Neural cell (in vitro differentiated cells): ENCODE data around the gene EXD2.

Source experiments
- EP300 ChIP-seq: fragments of 450-650 bp; conservative IDR thresholded peaks from 2 replicates; pipeline ENCODE4 v1.6.1; 2014; ENCODE audit warnings: antibody characterized with exemption, mild to moderate bottlenecking, moderate library complexity; ENCODE audit not compliant: poor library complexity, severe bottlenecking
- EZH2 ChIP-seq: fragments of 200-600, 300-800 bp; shearing (Covaris generic), sonication (generic); IDR thresholded peaks from 2 replicates; pipeline ENCODE4 v1.6.1; 2014; ENCODE audit warnings: antibody characterized with exemption, low read length, borderline replicate concordance, mild to moderate bottlenecking; ENCODE audit not compliant: insufficient read depth, poor library complexity, severe bottlenecking
- MXI1 ChIP-seq: fragments of 450-650 bp; conservative IDR thresholded peaks from 2 replicates; pipeline ENCODE4 v1.6.1; 2014; ENCODE audit warnings: antibody characterized with exemption, mild to moderate bottlenecking; ENCODE audit not compliant: poor library complexity, severe bottlenecking
- POLR2AphosphoS5 ChIP-seq: IDR thresholded peaks from 2 replicates; pipeline ENCODE4 v1.6.1; 2012
- RAD21 ChIP-seq: fragments of 450-650 bp; conservative IDR thresholded peaks from 2 replicates; pipeline ENCODE4 v1.6.1; 2014; ENCODE audit warnings: antibody characterized with exemption, mild to moderate bottlenecking, moderate library complexity
- SMC3 ChIP-seq: fragments of 450-650 bp; conservative IDR thresholded peaks from 2 replicates; pipeline ENCODE4 v1.6.1; 2014; ENCODE audit warnings: antibody characterized with exemption, mild to moderate bottlenecking, moderate library complexity; ENCODE audit not compliant: poor library complexity
- TAF1 ChIP-seq: IDR thresholded peaks from 2 replicates; pipeline ENCODE4 v1.6.1; 2012; ENCODE audit warnings: low read depth
- TF ChIP-seq, protein P1 (sequence below): fragments of 450-650 bp; IDR thresholded peaks from 2 replicates; pipeline ENCODE4 v1.5.1; 2014; ENCODE audit warnings: antibody characterized with exemption, mild to moderate bottlenecking, moderate library complexity; ENCODE audit not compliant: poor library complexity, severe bottlenecking
- TF ChIP-seq, protein P2 (sequence below): IDR thresholded peaks from 2 replicates; pipeline ENCODE4 v1.6.1; 2012; ENCODE audit warnings: borderline replicate concordance

DNA sequence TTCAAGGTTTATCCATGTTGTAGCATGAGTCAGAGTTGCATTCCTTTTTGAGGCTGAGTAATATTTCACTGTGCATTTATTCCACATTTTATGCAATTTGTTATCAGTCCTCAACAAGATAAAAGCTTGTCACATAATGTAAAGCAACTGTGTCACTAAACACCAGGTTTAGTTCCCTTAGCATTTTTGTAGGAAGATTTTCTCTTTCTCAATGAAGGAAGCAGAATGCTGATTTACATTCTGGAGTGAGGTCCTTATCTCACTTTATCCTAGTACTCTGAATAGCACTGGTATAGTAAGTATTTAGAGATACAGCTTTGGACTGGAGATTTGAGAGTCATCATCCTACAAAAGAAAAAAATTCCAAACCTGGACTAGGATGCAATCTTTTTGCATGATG lies 9.8 kb upstream of the EXD2 start:
- TF ChIP-seq, protein P1, sequence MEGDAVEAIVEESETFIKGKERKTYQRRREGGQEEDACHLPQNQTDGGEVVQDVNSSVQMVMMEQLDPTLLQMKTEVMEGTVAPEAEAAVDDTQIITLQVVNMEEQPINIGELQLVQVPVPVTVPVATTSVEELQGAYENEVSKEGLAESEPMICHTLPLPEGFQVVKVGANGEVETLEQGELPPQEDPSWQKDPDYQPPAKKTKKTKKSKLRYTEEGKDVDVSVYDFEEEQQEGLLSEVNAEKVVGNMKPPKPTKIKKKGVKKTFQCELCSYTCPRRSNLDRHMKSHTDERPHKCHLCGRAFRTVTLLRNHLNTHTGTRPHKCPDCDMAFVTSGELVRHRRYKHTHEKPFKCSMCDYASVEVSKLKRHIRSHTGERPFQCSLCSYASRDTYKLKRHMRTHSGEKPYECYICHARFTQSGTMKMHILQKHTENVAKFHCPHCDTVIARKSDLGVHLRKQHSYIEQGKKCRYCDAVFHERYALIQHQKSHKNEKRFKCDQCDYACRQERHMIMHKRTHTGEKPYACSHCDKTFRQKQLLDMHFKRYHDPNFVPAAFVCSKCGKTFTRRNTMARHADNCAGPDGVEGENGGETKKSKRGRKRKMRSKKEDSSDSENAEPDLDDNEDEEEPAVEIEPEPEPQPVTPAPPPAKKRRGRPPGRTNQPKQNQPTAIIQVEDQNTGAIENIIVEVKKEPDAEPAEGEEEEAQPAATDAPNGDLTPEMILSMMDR = no peak
- TF ChIP-seq EZH2 (no peak), POLR2AphosphoS5 (no peak), EP300 (no peak), TAF1 (no peak), SMC3 (no peak), RAD21 (no peak), MXI1 (no peak)
- TF ChIP-seq, protein P2, sequence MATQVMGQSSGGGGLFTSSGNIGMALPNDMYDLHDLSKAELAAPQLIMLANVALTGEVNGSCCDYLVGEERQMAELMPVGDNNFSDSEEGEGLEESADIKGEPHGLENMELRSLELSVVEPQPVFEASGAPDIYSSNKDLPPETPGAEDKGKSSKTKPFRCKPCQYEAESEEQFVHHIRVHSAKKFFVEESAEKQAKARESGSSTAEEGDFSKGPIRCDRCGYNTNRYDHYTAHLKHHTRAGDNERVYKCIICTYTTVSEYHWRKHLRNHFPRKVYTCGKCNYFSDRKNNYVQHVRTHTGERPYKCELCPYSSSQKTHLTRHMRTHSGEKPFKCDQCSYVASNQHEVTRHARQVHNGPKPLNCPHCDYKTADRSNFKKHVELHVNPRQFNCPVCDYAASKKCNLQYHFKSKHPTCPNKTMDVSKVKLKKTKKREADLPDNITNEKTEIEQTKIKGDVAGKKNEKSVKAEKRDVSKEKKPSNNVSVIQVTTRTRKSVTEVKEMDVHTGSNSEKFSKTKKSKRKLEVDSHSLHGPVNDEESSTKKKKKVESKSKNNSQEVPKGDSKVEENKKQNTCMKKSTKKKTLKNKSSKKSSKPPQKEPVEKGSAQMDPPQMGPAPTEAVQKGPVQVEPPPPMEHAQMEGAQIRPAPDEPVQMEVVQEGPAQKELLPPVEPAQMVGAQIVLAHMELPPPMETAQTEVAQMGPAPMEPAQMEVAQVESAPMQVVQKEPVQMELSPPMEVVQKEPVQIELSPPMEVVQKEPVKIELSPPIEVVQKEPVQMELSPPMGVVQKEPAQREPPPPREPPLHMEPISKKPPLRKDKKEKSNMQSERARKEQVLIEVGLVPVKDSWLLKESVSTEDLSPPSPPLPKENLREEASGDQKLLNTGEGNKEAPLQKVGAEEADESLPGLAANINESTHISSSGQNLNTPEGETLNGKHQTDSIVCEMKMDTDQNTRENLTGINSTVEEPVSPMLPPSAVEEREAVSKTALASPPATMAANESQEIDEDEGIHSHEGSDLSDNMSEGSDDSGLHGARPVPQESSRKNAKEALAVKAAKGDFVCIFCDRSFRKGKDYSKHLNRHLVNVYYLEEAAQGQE = no peak
